ENCODE data around the gene IPO13.

Gene IPO13

DNA sequence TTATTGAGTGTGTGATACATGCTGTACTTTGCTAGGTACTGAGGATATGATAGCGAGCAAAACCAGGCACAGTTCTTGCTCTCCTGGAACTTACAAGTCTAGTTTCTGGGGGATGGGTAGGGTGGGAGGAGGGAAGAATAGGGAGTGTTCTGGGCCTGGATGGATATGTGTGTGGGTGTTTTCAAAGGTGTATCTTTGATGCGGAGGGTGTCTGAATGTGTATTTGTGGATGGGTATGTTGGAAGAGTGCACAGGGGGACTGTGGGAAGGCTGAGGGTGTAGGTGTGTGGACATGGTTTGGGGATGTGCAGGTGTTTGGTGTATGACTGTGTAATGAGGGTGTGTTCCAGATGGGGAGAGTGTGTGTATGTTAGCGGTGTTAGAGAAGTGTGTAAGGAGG is 18.6 kb downstream of the IPO13 start:
- H3K14ac ChIP-seq (ENCODE audit: low read length in 2 of 2) = no peak overlapping the region
- no peaks in the 10 kb centered on the region for H3K27me3 ChIP-seq (ENCODE audit: control insufficient read depth in 1 of 2, insufficient read depth in 1 of 2, low read length in 2 of 2)
- H3K27ac ChIP-seq (ENCODE audit: low read length, poor library complexity, severe bottlenecking) = no peak overlapping the region
- H2BK120ac ChIP-seq (ENCODE audit: low read depth, low read length) = no peak overlapping the region
- H3K4me3 ChIP-seq (ENCODE audit: insufficient read depth in 1 of 2, low read depth in 1 of 2, low read length in 2 of 2) = no peak overlapping the region
- no peak overlapping the region for H4K91ac ChIP-seq (ENCODE audit: low read length)
- no peak overlapping the region for H3K4ac ChIP-seq (ENCODE audit: low read depth in 1 of 2, low read length in 2 of 2)
- H2AFZ ChIP-seq (ENCODE audit: low read depth, low read length) = no peak overlapping the region
- no peak overlapping the region for H4K8ac ChIP-seq (ENCODE audit: low read length)
- peaks cover 5% of the 10 kb centered on the region for H3K79me1 ChIP-seq (replicated peaks; ENCODE audit: low read length, poor library complexity, severe bottlenecking)
- H2BK15ac ChIP-seq (ENCODE audit: low read depth, poor library complexity, severe bottlenecking) = no peak overlapping the region
- H3K4me1 ChIP-seq (ENCODE audit: control insufficient read depth, insufficient read depth, low read depth, low read length) = peaks cover 1% of the 10 kb centered on the region
- H2AK5ac ChIP-seq (ENCODE audit: low read length, severe bottlenecking) = no peak overlapping the region
- H3K18ac ChIP-seq (ENCODE audit: low read depth in 1 of 2, low read length in 2 of 2) = no peak overlapping the region
- no peak overlapping the region for H3K9ac ChIP-seq (ENCODE audit: low read length)
- peaks cover 52 to 72% of the 10 kb centered on the region in 2 experiments for H3K36me3 ChIP-seq (ENCODE audit: control insufficient read depth in 1 of 2, insufficient read depth in 2 of 2, low read depth in 1 of 2, low read length in 2 of 2)
- DNase-seq = no peak
- H2BK12ac ChIP-seq (ENCODE audit: low read length in 2 of 2) = no peak overlapping the region
- no peaks in the 10 kb centered on the region for H3K9me3 ChIP-seq (ENCODE audit: control insufficient read depth, low read length)
- no peak overlapping the region for H3K4me2 ChIP-seq (ENCODE audit: low read length, poor library complexity, severe bottlenecking)
- no peak overlapping the region for H2BK5ac ChIP-seq (ENCODE audit: low read depth, low read length, poor library complexity, severe bottlenecking)
- WGBS = 97% methylated on average over 2 of the region's 3 CpGs
- no peak overlapping the region for H3K23ac ChIP-seq (ENCODE audit: low read length in 2 of 2)

DNA sequence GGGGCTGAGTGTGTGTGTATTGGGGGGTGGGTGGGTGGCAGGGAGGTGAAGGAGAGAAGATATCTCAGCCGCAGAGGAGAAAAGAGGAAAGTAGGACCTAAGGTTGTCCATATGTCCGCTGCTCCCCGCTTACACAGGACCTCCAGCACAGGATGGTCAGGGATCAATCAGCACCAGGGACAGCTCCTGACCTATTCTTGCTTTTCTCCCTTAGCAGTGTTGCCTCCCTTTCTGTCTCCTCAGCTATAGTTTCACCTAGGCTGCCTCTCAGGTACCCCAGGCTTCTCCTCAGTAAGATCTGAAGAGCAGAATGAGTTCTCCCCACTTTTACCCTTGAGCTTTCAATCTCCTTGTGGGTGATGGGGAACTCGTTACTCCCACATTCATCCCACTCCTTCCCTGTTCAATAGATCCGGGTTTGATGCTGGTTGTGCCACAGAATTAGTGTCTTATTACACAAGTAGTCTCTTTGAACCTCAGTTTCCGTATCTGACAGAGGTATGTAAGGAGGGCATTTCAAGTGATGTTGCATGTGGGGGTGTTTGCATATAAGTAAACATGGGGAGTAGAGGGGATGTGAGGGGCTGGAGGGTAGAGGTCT is 21.7 kb downstream of the IPO13 start:
- H3K27ac ChIP-seq (ENCODE audit: low read length, poor library complexity, severe bottlenecking) = no peak overlapping the region
- no peak overlapping the region for H3K9ac ChIP-seq (ENCODE audit: low read length)
- H4K91ac ChIP-seq (ENCODE audit: low read length) = no peak overlapping the region
- H2BK12ac ChIP-seq (ENCODE audit: low read length in 2 of 2) = no peak overlapping the region
- H3K4me3 ChIP-seq (ENCODE audit: insufficient read depth in 1 of 2, low read depth in 1 of 2, low read length in 2 of 2) = no peak overlapping the region
- H4K8ac ChIP-seq (ENCODE audit: low read length) = no peak overlapping the region
- no peak overlapping the region for H2BK5ac ChIP-seq (ENCODE audit: low read depth, low read length, poor library complexity, severe bottlenecking)
- H3K27me3 ChIP-seq (ENCODE audit: control insufficient read depth in 1 of 2, insufficient read depth in 1 of 2, low read length in 2 of 2) = no peaks in the 10 kb centered on the region
- H2AFZ ChIP-seq (ENCODE audit: low read depth, low read length) = no peak overlapping the region
- H3K36me3 ChIP-seq (ENCODE audit: control insufficient read depth in 1 of 2, insufficient read depth in 2 of 2, low read depth in 1 of 2, low read length in 2 of 2) = peaks cover 51 to 63% of the 10 kb centered on the region in 2 experiments
- no peak overlapping the region for H3K4me2 ChIP-seq (ENCODE audit: low read length, poor library complexity, severe bottlenecking)
- H3K14ac ChIP-seq (ENCODE audit: low read length in 2 of 2) = no peak overlapping the region
- H3K18ac ChIP-seq (ENCODE audit: low read depth in 1 of 2, low read length in 2 of 2) = no peak overlapping the region
- peak; percentile 51 for DNase-seq
- WGBS = 88% methylated on average over 6 of the region's 6 CpGs
- H2BK120ac ChIP-seq (ENCODE audit: low read depth, low read length) = no peak overlapping the region
- no peak overlapping the region for H2AK5ac ChIP-seq (ENCODE audit: low read length, severe bottlenecking)
- H3K4ac ChIP-seq (ENCODE audit: low read depth in 1 of 2, low read length in 2 of 2) = no peak overlapping the region
- peaks cover 7% of the 10 kb centered on the region for H3K4me1 ChIP-seq (ENCODE audit: control insufficient read depth, insufficient read depth, low read depth, low read length)
- no peaks in the 10 kb centered on the region for H3K9me3 ChIP-seq (ENCODE audit: control insufficient read depth, low read length)
- H3K79me1 ChIP-seq (replicated peaks; ENCODE audit: low read length, poor library complexity, severe bottlenecking) = peaks cover 22% of the 10 kb centered on the region
- H3K23ac ChIP-seq (ENCODE audit: low read length in 2 of 2) = no peak overlapping the region
- H2BK15ac ChIP-seq (ENCODE audit: low read depth, poor library complexity, severe bottlenecking) = no peak overlapping the region

DNA sequence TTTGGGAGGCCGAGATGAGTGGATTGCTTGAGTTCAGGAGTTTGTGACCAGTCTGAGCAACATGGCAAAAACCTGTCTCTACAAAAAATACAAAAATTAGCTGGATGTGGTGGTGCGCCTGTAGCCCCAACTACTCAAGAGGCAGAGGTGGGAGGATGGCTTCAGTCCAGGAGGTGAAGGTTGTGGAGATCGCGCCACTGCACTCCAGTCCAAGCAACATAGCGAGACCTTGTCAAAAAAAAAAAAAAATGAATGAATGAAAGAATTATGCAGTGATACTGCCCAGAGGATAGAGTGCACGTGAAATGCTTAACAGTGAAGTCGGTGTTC is 22.6 kb downstream of the IPO13 start:
- no peak overlapping the region for H2BK120ac ChIP-seq (ENCODE audit: low read depth, low read length)
- H3K79me1 ChIP-seq (replicated peaks; ENCODE audit: low read length, poor library complexity, severe bottlenecking) = peaks cover 22% of the 10 kb centered on the region
- no peak overlapping the region for H2BK12ac ChIP-seq (ENCODE audit: low read length in 2 of 2)
- no peaks in the 10 kb centered on the region for H3K9me3 ChIP-seq (ENCODE audit: control insufficient read depth, low read length)
- no peak overlapping the region for H2AK5ac ChIP-seq (ENCODE audit: low read length, severe bottlenecking)
- H3K4ac ChIP-seq (ENCODE audit: low read depth in 1 of 2, low read length in 2 of 2) = no peak overlapping the region
- H3K27me3 ChIP-seq (ENCODE audit: control insufficient read depth in 1 of 2, insufficient read depth in 1 of 2, low read length in 2 of 2) = no peaks in the 10 kb centered on the region
- no peak overlapping the region for H2BK15ac ChIP-seq (ENCODE audit: low read depth, poor library complexity, severe bottlenecking)
- H3K4me3 ChIP-seq (ENCODE audit: insufficient read depth in 1 of 2, low read depth in 1 of 2, low read length in 2 of 2) = peak overlapping the region in 1 of 2 experiments; percentile 100
- no peak overlapping the region for H2BK5ac ChIP-seq (ENCODE audit: low read depth, low read length, poor library complexity, severe bottlenecking)
- no peak overlapping the region for H3K9ac ChIP-seq (ENCODE audit: low read length)
- no peak overlapping the region for H3K14ac ChIP-seq (ENCODE audit: low read length in 2 of 2)
- H4K8ac ChIP-seq (ENCODE audit: low read length) = no peak overlapping the region
- 60% methylated on average over 7 of the region's 7 CpGs for WGBS
- H2AFZ ChIP-seq (ENCODE audit: low read depth, low read length) = no peak overlapping the region
- no peak overlapping the region for H4K91ac ChIP-seq (ENCODE audit: low read length)
- no peak for DNase-seq
- no peak overlapping the region for H3K18ac ChIP-seq (ENCODE audit: low read depth in 1 of 2, low read length in 2 of 2)
- H3K23ac ChIP-seq (ENCODE audit: low read length in 2 of 2) = no peak overlapping the region
- H3K4me2 ChIP-seq (ENCODE audit: low read length, poor library complexity, severe bottlenecking) = peak overlapping the region; percentile 56
- H3K27ac ChIP-seq (ENCODE audit: low read length, poor library complexity, severe bottlenecking) = no peak overlapping the region
- H3K4me1 ChIP-seq (ENCODE audit: control insufficient read depth, insufficient read depth, low read depth, low read length) = peaks cover 11% of the 10 kb centered on the region
- H3K36me3 ChIP-seq (ENCODE audit: control insufficient read depth in 1 of 2, insufficient read depth in 2 of 2, low read depth in 1 of 2, low read length in 2 of 2) = peaks cover 49 to 57% of the 10 kb centered on the region in 2 experiments

DNA sequence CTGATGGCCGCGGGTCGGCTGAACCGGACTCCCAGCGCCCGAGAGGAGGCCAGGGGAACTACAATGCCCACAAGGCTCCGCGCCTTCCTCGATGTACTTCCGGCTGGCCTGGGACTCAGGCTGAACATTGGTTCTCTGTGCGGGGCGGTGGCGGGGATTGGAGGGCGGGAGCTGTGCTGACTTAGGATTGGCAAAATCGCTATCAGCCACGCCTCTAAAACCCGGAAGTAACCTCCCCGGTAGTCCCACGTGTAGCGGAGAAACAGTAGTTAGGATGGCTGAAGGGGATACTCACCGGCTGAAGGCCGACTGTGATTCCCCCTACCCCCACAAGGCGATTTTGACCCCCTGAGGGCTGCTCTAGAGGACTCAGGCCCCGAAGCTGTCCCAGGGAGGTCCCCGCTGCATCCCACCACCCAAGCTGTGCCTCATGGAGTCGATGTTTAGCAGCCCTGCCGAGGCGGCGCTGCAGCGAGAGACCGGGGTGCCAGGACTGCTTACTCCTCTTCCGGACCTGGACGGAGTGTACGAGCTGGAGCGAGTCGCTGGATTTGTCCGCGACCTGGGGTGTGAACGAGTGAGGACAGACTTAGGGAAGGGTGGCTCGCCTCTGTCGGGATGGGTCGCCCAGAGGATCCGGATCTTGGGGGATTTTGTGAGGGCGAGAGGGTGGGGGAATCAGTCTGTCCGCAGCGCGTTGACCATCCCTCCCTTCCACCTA is 23.2 kb downstream of the IPO13 start, which contains the start of gene DPH2:
DPH2 (plus strand) TSS at position 265 of the 721 bp plus-strand sequence; CDS start at position 431, 166 bp downstream.
- Histone ChIP-seq H3K4me2 (ENCODE audit: low read length, poor library complexity, severe bottlenecking) (peak within 1 kb of the TSS; percentile 91), H3K4me3 (ENCODE audit: insufficient read depth in 1 of 2, low read depth in 1 of 2, low read length in 2 of 2) (peak within 1 kb of the TSS; percentile 87 to 100), H3K23ac (ENCODE audit: low read length in 2 of 2) (no peak within 1 kb of the TSS), H3K27me3 (ENCODE audit: control insufficient read depth in 1 of 2, insufficient read depth in 1 of 2, low read length in 2 of 2) (no peaks in the 10 kb centered on the region), H3K4me1 (ENCODE audit: control insufficient read depth, insufficient read depth, low read depth, low read length) (peaks cover 13% of the 10 kb centered on the region), H3K79me1 (replicated peaks; ENCODE audit: low read length, poor library complexity, severe bottlenecking) (peaks cover 22% of the 10 kb centered on the region), H2BK15ac (ENCODE audit: low read depth, poor library complexity, severe bottlenecking) (no peak within 1 kb of the TSS), H2BK120ac (ENCODE audit: low read depth, low read length) (no peak within 1 kb of the TSS), H3K9me3 (ENCODE audit: control insufficient read depth, low read length) (no peaks in the 10 kb centered on the region), H2BK12ac (ENCODE audit: low read length in 2 of 2) (no peak within 1 kb of the TSS), H2AK5ac (ENCODE audit: low read length, severe bottlenecking) (no peak within 1 kb of the TSS), H3K27ac (ENCODE audit: low read length, poor library complexity, severe bottlenecking) (no peak within 1 kb of the TSS), H2AFZ (ENCODE audit: low read depth, low read length) (peak within 1 kb of the TSS; percentile 15), H3K4ac (ENCODE audit: low read depth in 1 of 2, low read length in 2 of 2) (no peak within 1 kb of the TSS), H2BK5ac (ENCODE audit: low read depth, low read length, poor library complexity, severe bottlenecking) (no peak within 1 kb of the TSS), H3K18ac (ENCODE audit: low read depth in 1 of 2, low read length in 2 of 2) (no peak within 1 kb of the TSS), H3K36me3 (ENCODE audit: control insufficient read depth in 1 of 2, insufficient read depth in 2 of 2, low read depth in 1 of 2, low read length in 2 of 2) (peaks cover 46 to 52% of the 10 kb centered on the region in 2 experiments), H4K91ac (ENCODE audit: low read length) (peak within 1 kb of the TSS; percentile 18), H3K14ac (ENCODE audit: low read length in 2 of 2) (no peak within 1 kb of the TSS), H3K9ac (ENCODE audit: low read length) (peak within 1 kb of the TSS; percentile 92), H4K8ac (ENCODE audit: low read length) (peak within 1 kb of the TSS; percentile 89)
- DNase-seq = peak; percentile 97
- WGBS = 2% methylated on average over 43 of the region's 47 CpGs

All from mesenchymal stem cell (in vitro differentiated cells and primary cell).